ENCODE measurements around the gene DLK1. TPM values are rescaled to one million over a fixed set of nuclear protein-coding genes. Genes with fewer than 3 reads are reported as not detected.
A peak's percentile ranks its signal among the peaks of the same experiment; 100 is the strongest.

DLK1 gene
- total and polyA plus RNA-seq, 2 of the 13 experiments (the other 11 are each of a cell fraction or from before 2014, with no cell fraction given): 95.5 to 312 TPM

GRCh38 chr14:100782516-100783320 is 56.0 kb downstream of the DLK1 start (continued):
- TF ChIP-seq ZNF710 (CRISPR knock-in tag; IDR thresholded peaks at IDR 0.05; ENCODE audit: borderline replicate concordance) (no peak), PITX1 (CRISPR knock-in tag; IDR thresholded peaks at IDR 0.05) (no peak), ZNF562 (CRISPR knock-in tag; IDR thresholded peaks at IDR 0.05; ENCODE audit: borderline replicate concordance) (no peak), ATAD3A (CRISPR knock-in tag; IDR thresholded peaks at IDR 0.05) (no peak), PATZ1 (CRISPR knock-in tag; IDR thresholded peaks at IDR 0.05) (peak; percentile 91), ZKSCAN5 (CRISPR knock-in tag; IDR thresholded peaks at IDR 0.05) (no peak), KDM1A (CRISPR knock-in tag; IDR thresholded peaks at IDR 0.05) (no peak), ZFX (CRISPR knock-in tag; IDR thresholded peaks at IDR 0.05; ENCODE audit: low read depth) (peak; percentile 28; the same call in 1 of the 2 replicates), ZBTB7B (CRISPR knock-in tag; IDR thresholded peaks at IDR 0.05) (peak; percentile 53; the same call in 1 of the 2 replicates), KMT2B (CRISPR knock-in tag; IDR thresholded peaks at IDR 0.05) (no peak), FOXA1 (IDR thresholded peaks at IDR 0.05) (no peak), FOXA1 (CRISPR knock-in tag; IDR thresholded peaks at IDR 0.05) (peak; percentile 68), SALL1 (CRISPR knock-in tag; IDR thresholded peaks at IDR 0.05) (peak; percentile 56; the same call in 1 of the 2 replicates), BRF2 (CRISPR knock-in tag; IDR thresholded peaks at IDR 0.05) (no peak), ZC3H13 (CRISPR knock-in tag; IDR thresholded peaks at IDR 0.05) (no peak), ZNF383 (CRISPR knock-in tag; IDR thresholded peaks at IDR 0.05; ENCODE audit: borderline replicate concordance) (no peak), HDAC1 (CRISPR knock-in tag; IDR thresholded peaks at IDR 0.05) (no peak), CBX5 (CRISPR knock-in tag; IDR thresholded peaks at IDR 0.05; ENCODE audit: borderline replicate concordance) (no peak), ZNF274 (CRISPR knock-in tag; IDR thresholded peaks at IDR 0.05) (no peak), SMARCC2 (IDR thresholded peaks at IDR 0.05) (no peak), ZSCAN9 (CRISPR knock-in tag; IDR thresholded peaks at IDR 0.05; ENCODE audit: borderline replicate concordance) (no peak), DMTF1 (CRISPR knock-in tag; IDR thresholded peaks at IDR 0.05) (no peak), ZNF44 (CRISPR knock-in tag; IDR thresholded peaks at IDR 0.05) (no peak), MIXL1 (CRISPR knock-in tag; IDR thresholded peaks at IDR 0.05) (no peak)
